ENCODE results near the gene CCDC18. TPM values are rescaled to one million over a fixed set of nuclear protein-coding genes. Genes with fewer than 3 reads are reported as not detected.

The CCDC18 gene
- polyA plus RNA-seq, 1 donor from 2014 or later: 5.7 TPM

GRCh38 chr1:93223023-93223675, 42.6 kb downstream of the CCDC18 start:
- H3K9me2 ChIP-seq (ENCODE audit: insufficient read depth, low read length): no peaks in the 10 kb centered on the region
- no peak overlapping the region for H3K4me3 ChIP-seq (ENCODE audit: low read length)
- no peak for TF ChIP-seq RAD21 (conservative IDR thresholded peaks at IDR 0.05)
- no peak for TF ChIP-seq MXI1 (conservative IDR thresholded peaks at IDR 0.05; ENCODE audit: poor library complexity, severe bottlenecking)
- TF ChIP-seq REST (IDR thresholded peaks at IDR 0.05; ENCODE audit: borderline replicate concordance): no peak
- no peak for TF ChIP-seq POLR2AphosphoS5 (IDR thresholded peaks at IDR 0.05)
- TF ChIP-seq SMC3 (conservative IDR thresholded peaks at IDR 0.05; ENCODE audit: poor library complexity): no peak
- no peak for TF ChIP-seq TAF1 (IDR thresholded peaks at IDR 0.05; ENCODE audit: low read depth)
- no peak for TF ChIP-seq CTCF (IDR thresholded peaks at IDR 0.05; ENCODE audit: poor library complexity, severe bottlenecking)
- no peak for TF ChIP-seq EZH2 (IDR thresholded peaks at IDR 0.05; ENCODE audit: borderline replicate concordance, insufficient read depth, low read length, poor library complexity, severe bottlenecking)
- TF ChIP-seq EP300 (conservative IDR thresholded peaks at IDR 0.05; ENCODE audit: poor library complexity, severe bottlenecking): no peak
- H3K9me3 ChIP-seq (ENCODE audit: low read length): no peaks in the 10 kb centered on the region
- no peak overlapping the region for H3K9ac ChIP-seq (ENCODE audit: low read length)
- no peaks in the 10 kb centered on the region for H3K79me2 ChIP-seq (replicated peaks; ENCODE audit: insufficient read depth, low read length)
- H3K4me2 ChIP-seq (ENCODE audit: low read length): no peak overlapping the region
- H3K36me3 ChIP-seq (ENCODE audit: insufficient read depth, low read length): no peaks in the 10 kb centered on the region
- H4K20me1 ChIP-seq (ENCODE audit: insufficient read depth): no peaks in the 10 kb centered on the region
- H3K27ac ChIP-seq (ENCODE audit: low read length): no peak overlapping the region
- no peaks in the 10 kb centered on the region for H3F3A ChIP-seq (ENCODE audit: insufficient read depth, low read length, poor library complexity, severe bottlenecking)
- H2AFZ ChIP-seq (ENCODE audit: low read depth, low read length): no peak overlapping the region
- no peaks in the 10 kb centered on the region for H3K27me3 ChIP-seq (ENCODE audit: insufficient read depth, low read depth, low read length)

- Histone ChIP-seq H2AFZ (ENCODE audit: low read depth, low read length) (no peak overlapping the region), H3K36me3 (ENCODE audit: insufficient read depth, low read length) (no peaks in the 10 kb centered on the region), H3K9me3 (ENCODE audit: low read length) (no peaks in the 10 kb centered on the region), H3F3A (ENCODE audit: insufficient read depth, low read length, poor library complexity, severe bottlenecking) (no peaks in the 10 kb centered on the region), H3K4me3 (ENCODE audit: low read length) (no peak overlapping the region), H3K9me2 (ENCODE audit: insufficient read depth, low read length) (no peaks in the 10 kb centered on the region), H3K9ac (ENCODE audit: low read length) (no peak overlapping the region), H3K4me2 (ENCODE audit: low read length) (no peak overlapping the region), H3K79me2 (replicated peaks; ENCODE audit: insufficient read depth, low read length) (no peaks in the 10 kb centered on the region), H4K20me1 (ENCODE audit: insufficient read depth) (no peaks in the 10 kb centered on the region), H3K27ac (ENCODE audit: low read length) (no peak overlapping the region), H3K27me3 (ENCODE audit: insufficient read depth, low read depth, low read length) (no peaks in the 10 kb centered on the region)
- TF ChIP-seq TAF1 (IDR thresholded peaks at IDR 0.05; ENCODE audit: low read depth) (no peak), EP300 (conservative IDR thresholded peaks at IDR 0.05; ENCODE audit: poor library complexity, severe bottlenecking) (no peak), MXI1 (conservative IDR thresholded peaks at IDR 0.05; ENCODE audit: poor library complexity, severe bottlenecking) (no peak), SMC3 (conservative IDR thresholded peaks at IDR 0.05; ENCODE audit: poor library complexity) (no peak)
Measured at GRCh38 chr1:93235261-93235660, 54.7 kb downstream of the CCDC18 start.
